ENCODE results near the gene LDHAL6B.

LDHAL6B gene

DNA sequence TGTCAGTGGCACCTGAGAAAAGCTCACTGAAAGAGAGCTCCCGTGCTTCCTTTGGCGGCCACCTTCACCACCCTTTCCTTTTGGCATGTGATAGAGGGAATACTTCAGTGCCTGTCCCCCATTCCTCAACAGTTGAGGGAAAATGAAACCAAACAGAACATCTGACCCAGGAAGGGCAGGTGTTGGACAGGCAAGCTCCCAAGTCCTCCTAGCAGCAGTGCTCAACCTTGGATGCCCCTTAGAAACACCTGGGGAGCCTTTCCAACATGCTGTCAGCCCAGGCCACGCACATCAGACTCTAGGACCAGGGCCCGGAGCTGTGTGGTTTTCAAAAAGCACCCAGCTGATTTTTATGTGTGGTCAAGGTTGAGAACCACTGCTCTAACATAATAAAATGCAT, 22.4 kb downstream of the LDHAL6B start:
- TF ChIP-seq, protein P1, sequence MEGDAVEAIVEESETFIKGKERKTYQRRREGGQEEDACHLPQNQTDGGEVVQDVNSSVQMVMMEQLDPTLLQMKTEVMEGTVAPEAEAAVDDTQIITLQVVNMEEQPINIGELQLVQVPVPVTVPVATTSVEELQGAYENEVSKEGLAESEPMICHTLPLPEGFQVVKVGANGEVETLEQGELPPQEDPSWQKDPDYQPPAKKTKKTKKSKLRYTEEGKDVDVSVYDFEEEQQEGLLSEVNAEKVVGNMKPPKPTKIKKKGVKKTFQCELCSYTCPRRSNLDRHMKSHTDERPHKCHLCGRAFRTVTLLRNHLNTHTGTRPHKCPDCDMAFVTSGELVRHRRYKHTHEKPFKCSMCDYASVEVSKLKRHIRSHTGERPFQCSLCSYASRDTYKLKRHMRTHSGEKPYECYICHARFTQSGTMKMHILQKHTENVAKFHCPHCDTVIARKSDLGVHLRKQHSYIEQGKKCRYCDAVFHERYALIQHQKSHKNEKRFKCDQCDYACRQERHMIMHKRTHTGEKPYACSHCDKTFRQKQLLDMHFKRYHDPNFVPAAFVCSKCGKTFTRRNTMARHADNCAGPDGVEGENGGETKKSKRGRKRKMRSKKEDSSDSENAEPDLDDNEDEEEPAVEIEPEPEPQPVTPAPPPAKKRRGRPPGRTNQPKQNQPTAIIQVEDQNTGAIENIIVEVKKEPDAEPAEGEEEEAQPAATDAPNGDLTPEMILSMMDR (IDR thresholded peaks at IDR 0.05; ENCODE audit: borderline replicate concordance, insufficient read depth, low read depth, low read length) = no peak
- no peak overlapping the region for H3K4me3 ChIP-seq (ENCODE audit: low read depth, low read length)

DNA sequence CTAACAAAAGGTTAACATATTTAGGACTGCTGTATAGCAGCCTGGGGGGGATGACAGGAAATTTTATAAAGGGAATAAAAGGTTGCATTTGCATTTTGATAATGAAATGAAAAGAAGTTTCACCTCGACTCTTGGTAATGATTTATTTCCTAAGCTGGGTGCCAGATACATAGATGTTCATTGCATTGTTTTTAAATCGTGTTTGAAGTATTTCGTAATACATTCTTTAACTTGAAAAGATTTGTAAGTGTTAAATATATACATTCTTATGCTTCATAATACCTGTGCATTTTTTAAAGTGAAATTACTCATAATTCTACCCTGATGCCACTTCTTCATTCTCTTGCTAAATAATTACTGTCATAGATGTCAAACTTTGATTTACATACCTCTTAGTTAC, 22.8 kb downstream of the LDHAL6B start:
- TF ChIP-seq, protein P1 (IDR thresholded peaks at IDR 0.05; ENCODE audit: borderline replicate concordance, insufficient read depth, low read depth, low read length) = no peak
- H3K4me3 ChIP-seq (ENCODE audit: low read depth, low read length) = no peak overlapping the region

DNA sequence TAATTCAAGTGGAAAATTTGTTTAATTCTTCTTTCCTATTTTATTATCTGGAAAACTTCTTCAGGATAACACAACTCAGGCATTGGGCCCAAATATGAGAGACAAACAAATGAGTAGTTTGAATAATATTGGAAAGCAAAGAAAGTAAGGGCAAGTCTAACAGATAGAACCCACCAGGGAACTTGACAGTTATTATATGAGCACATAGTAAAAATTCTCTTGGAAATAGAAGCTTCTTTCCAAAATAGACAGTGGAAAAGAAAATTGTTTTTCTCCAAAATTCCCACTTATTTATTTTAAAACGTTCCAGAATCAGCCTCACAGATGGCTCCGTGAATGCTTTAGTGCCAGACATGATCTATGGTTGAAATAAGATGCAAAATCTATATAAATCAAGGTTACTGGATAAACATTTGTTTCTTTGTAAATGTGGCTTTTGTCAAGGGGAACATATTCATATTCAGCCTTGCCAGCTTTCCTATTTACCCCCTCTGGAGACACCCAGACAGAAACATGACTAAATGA, 23.9 kb downstream of the LDHAL6B start:
- TF ChIP-seq, protein P1 (IDR thresholded peaks at IDR 0.05; ENCODE audit: borderline replicate concordance, insufficient read depth, low read depth, low read length) = no peak
- no peak overlapping the region for H3K4me3 ChIP-seq (ENCODE audit: low read depth, low read length)

DNA sequence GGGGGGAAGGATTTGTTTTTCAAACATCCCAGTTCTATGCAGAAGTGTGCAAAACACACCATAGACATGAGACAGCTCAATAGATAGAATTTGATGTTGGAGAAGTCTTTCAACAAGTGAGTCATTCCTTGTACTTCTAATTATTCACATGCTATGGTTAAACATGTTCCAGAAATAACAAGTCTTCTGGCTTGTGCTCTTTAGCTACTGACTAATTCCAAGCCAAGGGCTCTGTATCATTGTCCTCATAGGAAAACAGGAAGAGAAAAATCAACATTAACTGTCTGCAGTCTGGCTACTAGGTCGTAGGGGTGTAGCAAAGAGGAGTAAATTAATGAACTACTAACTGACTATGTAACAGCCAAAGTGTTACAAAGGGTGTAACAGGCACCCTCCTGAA, 25.8 kb downstream of the LDHAL6B start:
- H3K4me3 ChIP-seq (ENCODE audit: low read depth, low read length) = no peak overlapping the region
- TF ChIP-seq, protein P1 (IDR thresholded peaks at IDR 0.05; ENCODE audit: borderline replicate concordance, insufficient read depth, low read depth, low read length) = no peak

DNA sequence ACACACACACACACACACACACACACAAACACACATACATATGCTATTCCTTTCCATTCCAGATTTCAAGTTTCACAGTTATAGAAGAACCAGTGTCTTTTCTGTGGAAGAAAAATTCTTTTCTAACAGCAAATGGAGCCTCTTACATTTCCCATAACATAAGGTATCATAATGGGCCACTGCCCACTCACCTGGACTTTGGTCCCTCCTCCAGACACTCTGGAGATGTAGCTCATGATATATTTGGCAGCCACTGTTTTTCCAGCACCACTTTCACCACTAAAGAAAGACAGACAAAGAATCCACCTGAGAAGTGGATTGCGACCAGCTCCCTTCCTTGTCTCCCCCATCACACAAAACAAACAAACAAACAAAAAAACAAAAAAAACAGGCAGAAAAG, 29.8 kb downstream of the LDHAL6B start:
- TF ChIP-seq, protein P1 (IDR thresholded peaks at IDR 0.05; ENCODE audit: borderline replicate concordance, insufficient read depth, low read depth, low read length) = no peak
- no peak overlapping the region for H3K4me3 ChIP-seq (ENCODE audit: low read depth, low read length)

DNA sequence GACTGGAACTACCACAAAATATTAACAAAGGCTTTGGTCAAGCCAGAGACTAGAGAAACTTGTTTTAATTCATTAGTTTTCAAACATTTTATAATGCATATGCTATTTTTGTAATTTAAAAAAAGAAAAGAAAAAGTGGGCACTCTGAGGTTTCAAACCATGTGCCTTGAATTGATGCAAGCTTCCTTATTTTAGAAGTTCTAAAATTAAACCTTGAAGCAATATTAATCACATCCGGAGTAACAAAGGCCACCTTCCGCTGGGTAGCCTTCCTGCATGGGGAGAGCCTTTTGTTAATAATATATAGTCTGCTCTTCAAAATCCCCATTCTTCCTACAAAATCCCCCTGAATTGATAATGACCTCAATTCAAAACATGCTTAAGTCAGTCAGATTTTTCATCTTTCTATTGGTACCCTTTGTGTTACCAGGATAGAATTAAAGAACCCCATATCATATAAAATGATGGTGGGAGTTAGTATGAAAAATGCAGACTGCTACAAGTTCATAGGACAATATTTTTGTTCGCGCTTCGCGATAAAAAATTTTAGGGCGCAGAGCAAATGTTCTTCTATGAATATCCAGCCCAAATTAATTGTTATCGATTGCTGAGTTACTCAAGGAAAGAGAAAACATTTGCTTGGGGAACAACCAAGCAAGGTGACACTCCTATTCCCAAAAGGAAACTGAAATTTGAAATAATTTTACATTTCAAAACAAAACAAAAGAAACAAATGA, 30.6 kb downstream of the LDHAL6B start:
- TF ChIP-seq, protein P1 (IDR thresholded peaks at IDR 0.05; ENCODE audit: borderline replicate concordance, insufficient read depth, low read depth, low read length) = no peak

DNA sequence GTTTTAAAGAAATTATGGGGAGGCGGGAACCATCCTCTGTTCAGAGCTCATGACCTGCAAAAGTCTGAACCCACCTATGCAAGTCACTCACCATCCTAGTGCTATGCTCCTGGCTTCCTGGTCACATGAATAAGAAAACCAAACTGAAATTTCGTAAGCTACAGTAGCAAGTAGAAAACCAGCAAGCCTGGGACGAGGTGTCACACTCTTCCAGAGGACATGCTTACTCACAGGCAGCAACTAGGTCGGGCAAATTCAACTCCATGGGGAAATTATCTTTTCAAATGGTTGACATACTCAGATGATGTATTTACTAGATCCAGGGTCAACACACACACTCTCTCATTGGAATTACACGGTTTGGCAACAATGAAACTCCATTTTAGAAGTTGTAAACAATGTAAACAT, 31.3 kb downstream of the LDHAL6B start:
- TF ChIP-seq, protein P1 (IDR thresholded peaks at IDR 0.05; ENCODE audit: borderline replicate concordance, insufficient read depth, low read depth, low read length) = no peak
- no peak overlapping the region for H3K4me3 ChIP-seq (ENCODE audit: low read depth, low read length)

More for the DNA sequence above, 30.6 kb downstream of the LDHAL6B start:
- no peak overlapping the region for H3K4me3 ChIP-seq (ENCODE audit: low read depth, low read length)
